Omental fat pad (tissue), 4 donors: ENCODE measurements around the gene ATP8A2. TPM values are rescaled to one million over a fixed set of nuclear protein-coding genes. Genes with fewer than 3 reads are reported as not detected.

Experiments
- ATAC-seq: fragments of 150-250 bp; one replicate; pipeline ENCODE4 v1.9.1; 2016; ENCODE audit warnings: mild to moderate bottlenecking, moderate library complexity; ENCODE audit not compliant: low FRiP score
- DNase-seq: peaks from one replicate; pipeline ENCODE4 v3.0.0-alpha.2; 2019; ENCODE audit warnings: low spot score
- CTCF ChIP-seq, 3 donors: fragments of 450-650 bp; IDR thresholded peaks; one replicate each; pipeline ENCODE4 v1.5.1; 2016 to 2017; ENCODE audit warnings: antibody characterized with exemption in 3 of 3, mild to moderate bottlenecking in 3 of 3, moderate library complexity in 2 of 3
- total RNA-seq, 4 donors: library from RNA; depleted of rRNA; stranded (reverse); fragments of >200 nt; gene quantifications; one replicate each; pipeline ENCODE4 v1.1.0, GENCODE V29; 2016

Gene ATP8A2
- total RNA-seq, 4 donors from 2014 or later, result 0.16 to 0.19 TPM; not detected in 2

- no peak for TF ChIP-seq CTCF (IDR thresholded peaks at IDR 0.05)
- ATAC-seq (no peak), DNase-seq (no peak)
Observed at GRCh38 chr13:25865391-25865790, 493.6 kb downstream of the ATP8A2 start.

DNA sequence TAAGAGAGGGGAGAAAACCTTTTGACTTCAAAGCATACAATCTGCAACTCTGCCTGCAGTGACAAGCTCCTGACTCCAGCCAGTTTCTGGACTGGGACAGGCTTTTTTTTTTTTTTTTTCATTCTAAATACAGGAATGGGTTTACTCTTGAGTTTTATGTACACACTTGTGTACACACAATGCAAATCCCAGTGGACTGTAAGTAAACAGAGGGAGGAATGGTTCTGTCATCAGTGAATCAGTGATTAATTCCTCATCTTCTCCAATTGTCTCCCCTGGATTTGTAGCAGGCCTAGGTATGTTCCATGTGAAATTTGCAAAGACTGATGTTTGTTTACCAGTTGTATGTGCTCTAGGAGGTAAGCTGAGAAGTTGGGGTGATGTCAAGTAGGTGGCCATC is 495.3 kb downstream of the ATP8A2 start:
- no peak for DNase-seq
- TF ChIP-seq CTCF (IDR thresholded peaks at IDR 0.05), result no peak
- no peak for ATAC-seq

GRCh38 chr13:25868490-25868889 is 496.7 kb downstream of the ATP8A2 start:
- no peak for ATAC-seq
- DNase-seq, result no peak
- TF ChIP-seq CTCF (IDR thresholded peaks at IDR 0.05), result no peak

DNA sequence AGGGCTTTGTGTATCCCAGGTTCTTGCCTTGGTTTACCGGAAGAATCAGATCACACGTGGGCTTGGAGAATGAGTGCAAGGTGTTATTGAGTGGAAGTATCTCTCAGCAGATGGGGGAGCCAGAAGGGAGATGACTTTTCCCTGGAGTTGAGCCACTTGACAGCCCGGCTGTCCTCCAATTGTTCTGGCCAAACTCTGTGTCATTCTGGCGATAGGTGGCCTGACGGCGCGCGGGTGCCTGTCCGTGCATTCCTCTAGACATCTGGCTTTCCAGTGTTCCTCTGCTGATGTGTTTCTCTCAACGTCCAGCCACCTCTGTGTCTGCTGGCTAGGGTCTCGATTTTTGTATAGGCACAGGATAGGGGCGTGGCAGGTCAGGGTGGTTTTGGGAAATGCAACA is 498.2 kb downstream of the ATP8A2 start:
- DNase-seq (no peak), ATAC-seq (no peak)
- no peak for TF ChIP-seq CTCF (IDR thresholded peaks at IDR 0.05)

GRCh38 chr13:25871389-25872125 is 499.8 kb downstream of the ATP8A2 start:
- TF ChIP-seq CTCF (IDR thresholded peaks at IDR 0.05), result no peak
- DNase-seq, result no peak
- ATAC-seq, result no peak

GRCh38 chr13:25872481-25873241 is 500.9 kb downstream of the ATP8A2 start:
- TF ChIP-seq CTCF (IDR thresholded peaks at IDR 0.05), result no peak
- no peak for DNase-seq
- no peak for ATAC-seq

DNA sequence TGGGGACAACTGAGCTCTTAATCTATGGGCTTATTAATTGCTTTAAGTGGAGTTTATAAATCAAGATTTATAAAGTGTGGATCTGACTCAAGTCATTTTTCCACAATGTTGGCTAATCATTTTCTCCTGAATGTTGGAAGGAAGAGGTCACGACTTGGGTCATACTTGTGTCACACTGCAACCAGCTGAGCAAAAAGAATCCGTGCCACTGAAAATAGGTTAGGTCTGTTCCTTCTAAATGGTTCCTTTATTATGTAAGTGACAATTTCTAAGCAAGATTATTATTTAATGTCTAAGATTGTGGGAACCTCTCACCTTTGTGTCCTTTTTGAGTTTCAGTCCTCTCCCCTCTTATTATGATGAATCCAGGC is 501.5 kb downstream of the ATP8A2 start:
- ATAC-seq (no peak), DNase-seq (no peak)
- no peak for TF ChIP-seq CTCF (IDR thresholded peaks at IDR 0.05)
